22Rv1 (cell line): ENCODE results near the gene EFCAB14.

ENCODE experiments used
- ZFX ChIP-seq: fragments of 450-650 bp; IDR thresholded peaks from 2 replicates; pipeline ENCODE4 v1.6.1; 2017; ENCODE audit warnings: antibody characterized with exemption, borderline replicate concordance
- TF ChIP-seq, protein P1 (sequence below): fragments of 450-650 bp; IDR thresholded peaks from 2 replicates; pipeline ENCODE4 v1.5.1; 2017; ENCODE audit warnings: mild to moderate bottlenecking

- TF ChIP-seq, protein P1, sequence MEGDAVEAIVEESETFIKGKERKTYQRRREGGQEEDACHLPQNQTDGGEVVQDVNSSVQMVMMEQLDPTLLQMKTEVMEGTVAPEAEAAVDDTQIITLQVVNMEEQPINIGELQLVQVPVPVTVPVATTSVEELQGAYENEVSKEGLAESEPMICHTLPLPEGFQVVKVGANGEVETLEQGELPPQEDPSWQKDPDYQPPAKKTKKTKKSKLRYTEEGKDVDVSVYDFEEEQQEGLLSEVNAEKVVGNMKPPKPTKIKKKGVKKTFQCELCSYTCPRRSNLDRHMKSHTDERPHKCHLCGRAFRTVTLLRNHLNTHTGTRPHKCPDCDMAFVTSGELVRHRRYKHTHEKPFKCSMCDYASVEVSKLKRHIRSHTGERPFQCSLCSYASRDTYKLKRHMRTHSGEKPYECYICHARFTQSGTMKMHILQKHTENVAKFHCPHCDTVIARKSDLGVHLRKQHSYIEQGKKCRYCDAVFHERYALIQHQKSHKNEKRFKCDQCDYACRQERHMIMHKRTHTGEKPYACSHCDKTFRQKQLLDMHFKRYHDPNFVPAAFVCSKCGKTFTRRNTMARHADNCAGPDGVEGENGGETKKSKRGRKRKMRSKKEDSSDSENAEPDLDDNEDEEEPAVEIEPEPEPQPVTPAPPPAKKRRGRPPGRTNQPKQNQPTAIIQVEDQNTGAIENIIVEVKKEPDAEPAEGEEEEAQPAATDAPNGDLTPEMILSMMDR: no peak
- no peak for TF ChIP-seq ZFX
Measured at GRCh38 chr1:46655848-46656247, 63.1 kb downstream of the EFCAB14 start.
